OCI-LY7 (cell line): ENCODE results near the gene PTPN14. TPM values are rescaled to one million over a fixed set of nuclear protein-coding genes. Genes with fewer than 3 reads are reported as not detected.

Source experiments
- BruUV-seq: library from RNA; stranded (reverse); fragments of 400-500 nt; replicated peaks from 2 replicates; lab custom pipeline; 2021; lab: Mats Ljungman, UMichigan
- CTCF ChIA-PET: fragments of 300-600 bp; sonication (Branson Sonifier 250); formaldehyde crosslinking; loops from one replicate; lab custom pipeline; 2022; ENCODE audit warnings: antibody characterized with exemption; ENCODE audit not compliant: unreplicated experiment; lab: Charles Lee
- POLR2A ChIA-PET: fragments of 300-600 bp; sonication (Branson Sonifier 250); formaldehyde crosslinking; loops from one replicate; lab custom pipeline; 2022; ENCODE audit warnings: antibody characterized with exemption; lab: Charles Lee
- DNase-seq: peaks from one replicate; pipeline ENCODE4 v3.0.0-alpha.2; 2015; ENCODE audit warnings: low spot score
- H2AFZ ChIP-seq: fragments of 200-600 bp; sonication (generic), shearing (Covaris generic); 2 replicates; pipeline ENCODE4 v1.6.1; 2014; ENCODE audit warnings: mild to moderate bottlenecking, antibody characterized with exemption, low read length, moderate library complexity
- H3K27ac ChIP-seq: fragments of 200-600 bp; sonication (generic); 2 replicates; pipeline ENCODE4 v1.5.1; 2014; ENCODE audit warnings: mixed run types, low read depth, mild to moderate bottlenecking, moderate library complexity, low read length, inconsistent platforms; ENCODE audit not compliant: poor library complexity, severe bottlenecking
- H3K36me3 ChIP-seq: fragments of 200-600 bp; sonication (generic); 2 replicates; pipeline ENCODE4 v1.6.1; 2014; ENCODE audit warnings: mild to moderate bottlenecking, antibody characterized with exemption, low read length, moderate library complexity, mixed read lengths; ENCODE audit not compliant: insufficient read depth
- H3K4me1 ChIP-seq: fragments of 200-600 bp; sonication (generic); 2 replicates; pipeline ENCODE4 v1.5.1; 2014; ENCODE audit warnings: mild to moderate bottlenecking, low read length; ENCODE audit not compliant: insufficient read depth, poor library complexity, severe bottlenecking
- H3K4me2 ChIP-seq: fragments of 200-600 bp; sonication (generic); 2 replicates; pipeline ENCODE4 v1.6.1; 2014; ENCODE audit warnings: mild to moderate bottlenecking, low read length
- H3K4me3 ChIP-seq: fragments of 200-600 bp; sonication (generic); 2 replicates; pipeline ENCODE4 v1.5.1; 2014; ENCODE audit warnings: mild to moderate bottlenecking, low read depth, low read length; ENCODE audit not compliant: poor library complexity, severe bottlenecking
- H3K79me2 ChIP-seq: fragments of 200-600 bp; sonication (generic); 2 replicates; pipeline ENCODE4 v1.6.1; 2016; ENCODE audit warnings: low read depth, mild to moderate bottlenecking, low read length, moderate library complexity, mixed read lengths; ENCODE audit not compliant: insufficient read depth
- H3K9me2 ChIP-seq: fragments of 200-600 bp; sonication (generic); 2 replicates; pipeline ENCODE4 v1.6.1; 2016; ENCODE audit warnings: mild to moderate bottlenecking, low read length, mixed read lengths; ENCODE audit not compliant: insufficient read depth
- H3K9me3 ChIP-seq: fragments of 200-600 bp; sonication (generic); 2 replicates; pipeline ENCODE4 v1.6.1; 2014; ENCODE audit warnings: mild to moderate bottlenecking, mixed run types, low read length, mixed read lengths
- H4K20me1 ChIP-seq: fragments of 200-600 bp; sonication (generic); 2 replicates; pipeline ENCODE4 v1.6.1; 2014; ENCODE audit warnings: mild to moderate bottlenecking, antibody characterized with exemption, low read length, moderate library complexity, mixed read lengths; ENCODE audit not compliant: insufficient read depth
- CTCF ChIP-seq: fragments of 200-600 bp; sonication (generic); conservative IDR thresholded peaks from 2 replicates; pipeline ENCODE4 v1.5.1; 2014; ENCODE audit warnings: mild to moderate bottlenecking, antibody characterized with exemption, low read length, moderate library complexity, mixed read lengths
- EZH2phosphoT487 ChIP-seq: fragments of 200-600 bp; sonication (generic); IDR thresholded peaks from 2 replicates; pipeline ENCODE4 v1.6.1; 2018; ENCODE audit warnings: low read depth, borderline replicate concordance, mild to moderate bottlenecking, mixed run types, antibody characterized with exemption, low read length, moderate library complexity, mixed read lengths
- intact Hi-C: fragments of 100-400 bp; cut with micrococcal nuclease; formaldehyde crosslinking; loops from one replicate; pipeline ENCODE4 v1.10.0; 2022; ENCODE audit not compliant: unreplicated experiment
- total RNA-seq, 2 experiments: library from RNA; depleted of rRNA in 1 of 2; stranded (reverse); fragments of >200 nt in 1 of 2; shearing (Covaris generic) in 1 of 2; gene quantifications; 2 replicates each; pipeline ENCODE4 v1.2.3, GENCODE V29; 2014 to 2022

The PTPN14 gene
- total RNA-seq, 2 experiments from 2014 or later, result not detected

DNA sequence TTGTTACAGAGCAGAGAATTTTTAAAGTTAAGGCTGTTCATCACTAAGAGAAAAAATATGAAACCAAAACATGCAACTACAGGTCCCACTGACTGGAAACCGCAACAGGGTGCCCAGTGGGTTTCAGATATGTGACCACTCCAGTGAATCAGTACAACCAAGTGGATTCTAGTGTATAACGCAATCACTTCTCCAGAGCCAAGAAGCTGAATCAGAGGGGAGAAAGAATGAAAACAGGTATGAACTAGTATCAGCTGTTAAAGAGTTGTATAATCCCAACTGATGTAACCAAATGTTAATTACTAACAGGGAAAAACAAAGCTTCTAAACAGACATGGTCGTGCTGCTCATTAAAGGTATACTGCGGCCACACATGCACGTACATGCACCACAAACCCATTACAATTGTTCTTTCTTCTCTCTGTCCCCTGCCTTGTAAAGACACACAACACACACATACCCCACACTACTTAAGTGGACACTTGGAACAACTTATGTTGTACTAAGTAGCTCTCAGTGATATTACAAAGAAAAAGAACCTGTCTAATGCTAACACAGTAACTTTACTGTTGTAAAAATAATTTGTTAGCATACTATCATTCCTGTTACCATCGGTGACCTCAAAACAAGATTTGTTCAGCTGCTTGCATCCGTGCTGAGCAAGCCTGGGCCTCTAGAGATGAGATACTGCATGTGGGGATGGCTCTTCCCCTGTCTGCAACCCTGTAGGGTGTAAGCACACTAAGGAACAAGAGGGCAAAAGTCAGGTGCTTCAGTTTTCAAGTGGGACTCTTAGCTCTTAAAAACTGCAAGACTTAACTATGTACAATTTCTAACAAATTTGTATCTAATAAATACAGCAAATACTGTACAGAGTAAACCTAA, 74.2 kb downstream of the PTPN14 start:
- no peak for TF ChIP-seq CTCF
- TF ChIP-seq EZH2phosphoT487, result no peak
- ChIA-PET POLR2A (no interaction called here), CTCF (no interaction called here)
- Histone ChIP-seq H3K4me1 (no peaks in the 10 kb centered on the region), H2AFZ (no peak overlapping the region), H3K9me2 (no peaks in the 10 kb centered on the region), H3K27ac (no peak overlapping the region), H3K9me3 (no peaks in the 10 kb centered on the region), H4K20me1 (no peaks in the 10 kb centered on the region), H3K4me3 (no peak overlapping the region), H3K4me2 (no peak overlapping the region), H3K79me2 (no peaks in the 10 kb centered on the region), H3K36me3 (no peaks in the 10 kb centered on the region)
- DNase-seq, result no peak
- intact Hi-C loops, result no loop called here
- no TSS peak for BruUV-seq

- Histone ChIP-seq H3K4me1 (no peaks in the 10 kb centered on the region), H3K79me2 (no peaks in the 10 kb centered on the region), H3K4me2 (no peak overlapping the region), H4K20me1 (no peaks in the 10 kb centered on the region), H3K9me2 (no peaks in the 10 kb centered on the region), H3K27ac (no peak overlapping the region), H3K4me3 (no peak overlapping the region), H2AFZ (no peak overlapping the region), H3K9me3 (no peaks in the 10 kb centered on the region), H3K36me3 (no peaks in the 10 kb centered on the region)
- TF ChIP-seq CTCF, result no peak
- no peak for TF ChIP-seq EZH2phosphoT487
- POLR2A ChIA-PET, result interaction anchor here (1.1 kb wide), 1 partner anchor 34 kb away, joined by 4 read pairs; no protein-coding TSS in a partner anchor
- DNase-seq, result no peak
- no TSS peak for BruUV-seq
- CTCF ChIA-PET, result no interaction called here
- intact Hi-C loops, result no loop called here
These were observed 75.0 kb downstream of the PTPN14 start for GRCh38 chr1:214476229-214476985.
